HG02938 (cell line): ENCODE data around the gene SLC8B1.

Experiments used
- ATAC-seq: cut with Tn5 transposase; IDR thresholded peaks from one replicate; pipeline ENCODE4 v1.9.1; 2021; ENCODE audit warnings: mild to moderate bottlenecking, moderate library complexity; ENCODE audit not compliant: unreplicated experiment

The SLC8B1 gene

DNA sequence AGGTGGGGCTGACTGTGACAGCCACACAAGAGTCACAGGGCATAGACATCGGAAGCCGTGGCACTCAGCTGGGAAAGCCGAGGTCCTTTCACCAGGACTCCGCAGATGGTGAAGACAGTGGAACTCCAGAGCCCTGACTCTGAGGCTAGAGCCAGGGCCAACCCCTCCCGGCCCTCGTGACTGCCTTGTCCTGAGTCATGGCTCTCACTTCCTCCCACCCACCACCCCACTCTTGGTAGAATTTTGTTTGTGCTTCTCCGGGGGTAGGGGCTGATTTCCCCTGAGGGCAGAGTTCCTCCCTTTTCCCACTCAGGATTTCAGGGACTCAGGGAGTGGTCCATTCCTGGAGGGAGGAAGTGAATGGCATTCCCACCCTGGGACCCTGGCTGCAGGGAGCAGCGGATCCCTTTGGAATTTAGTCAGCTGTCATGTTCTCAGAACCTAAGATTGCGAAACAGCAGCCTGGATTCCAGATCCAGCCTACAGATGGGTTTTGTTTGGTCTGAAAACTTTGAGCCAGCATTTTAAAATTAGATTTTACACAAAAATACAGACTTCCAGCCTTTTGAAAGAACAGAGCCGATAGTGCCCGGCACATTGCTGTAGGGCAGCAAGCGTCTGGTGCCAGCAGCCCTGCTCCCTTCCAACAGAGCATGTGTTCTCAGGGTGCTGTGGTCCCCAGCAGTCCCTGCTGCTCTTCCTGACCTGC lies 62.9 kb downstream of the SLC8B1 start:
- no peak for ATAC-seq

DNA sequence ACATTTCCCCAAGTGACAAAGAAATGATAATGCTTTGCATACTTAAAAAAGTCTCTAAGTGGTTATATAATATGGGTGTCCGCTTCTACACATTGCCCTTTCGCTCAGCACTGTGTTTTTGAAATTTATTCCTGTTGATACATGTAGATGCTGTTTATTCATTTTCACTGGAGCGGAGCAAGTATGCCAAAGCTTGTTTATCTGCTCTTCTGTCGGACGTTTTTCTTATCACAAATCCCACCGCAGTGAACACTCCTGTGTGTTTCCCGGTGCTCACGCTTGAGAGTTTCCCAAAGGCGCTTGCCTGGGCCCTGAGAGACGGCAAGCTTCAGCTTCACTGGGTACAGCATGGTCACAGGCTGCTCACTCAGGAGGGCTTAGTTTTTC lies 63.5 kb downstream of the SLC8B1 start:
- ATAC-seq: no peak

- no peak for ATAC-seq
These were observed 64.2 kb downstream of the SLC8B1 start for GRCh38 chr12:113270709-113271009.

GRCh38 chr12:113269257-113269943 lies 65.5 kb downstream of the SLC8B1 start:
- ATAC-seq: no peak

- no peak for ATAC-seq
These were observed 66.3 kb downstream of the SLC8B1 start for GRCh38 chr12:113268621-113269020.

DNA sequence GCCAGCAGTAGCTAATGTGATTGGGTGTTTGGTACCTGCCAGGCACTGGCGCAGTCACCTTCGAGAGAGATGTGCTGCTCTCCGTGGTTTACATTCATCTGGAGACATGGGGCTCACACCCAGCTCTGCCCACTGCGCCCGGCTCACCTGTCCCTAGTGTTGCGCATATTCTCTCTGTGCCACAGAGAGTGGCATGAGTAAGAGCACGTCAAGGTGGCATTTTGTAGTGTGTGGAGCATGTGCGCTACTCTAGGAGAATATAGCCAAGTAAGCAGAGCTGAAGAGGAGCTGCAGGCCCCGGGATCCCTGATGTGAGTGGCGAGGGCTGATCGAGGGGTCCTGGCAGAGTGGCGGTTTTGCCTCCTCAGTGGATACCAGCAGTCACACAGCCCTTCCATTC lies 66.8 kb downstream of the SLC8B1 start:
- ATAC-seq: no peak

DNA sequence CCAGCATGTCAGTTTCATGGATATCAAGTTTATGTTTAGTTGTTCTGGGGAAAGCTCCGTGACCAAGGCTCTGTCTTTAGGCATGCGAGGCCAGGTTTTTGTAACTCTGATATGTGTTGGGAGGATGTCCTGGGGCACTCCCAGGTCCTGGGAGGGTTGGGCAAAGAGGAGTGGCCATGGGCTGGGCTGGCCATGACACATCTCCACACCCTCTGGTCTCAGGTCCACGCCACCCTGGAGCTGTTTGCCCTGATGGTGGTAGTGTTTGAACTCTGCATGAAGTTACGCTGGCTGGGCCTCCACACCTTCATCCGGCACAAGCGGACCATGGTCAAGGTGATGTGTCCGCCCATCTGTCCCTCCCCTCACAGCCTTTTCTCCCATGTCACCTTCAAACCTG lies 67.3 kb downstream of the SLC8B1 start:
- no peak for ATAC-seq

GRCh38 chr12:113266106-113266895 lies 68.6 kb downstream of the SLC8B1 start:
- no peak for ATAC-seq

DNA sequence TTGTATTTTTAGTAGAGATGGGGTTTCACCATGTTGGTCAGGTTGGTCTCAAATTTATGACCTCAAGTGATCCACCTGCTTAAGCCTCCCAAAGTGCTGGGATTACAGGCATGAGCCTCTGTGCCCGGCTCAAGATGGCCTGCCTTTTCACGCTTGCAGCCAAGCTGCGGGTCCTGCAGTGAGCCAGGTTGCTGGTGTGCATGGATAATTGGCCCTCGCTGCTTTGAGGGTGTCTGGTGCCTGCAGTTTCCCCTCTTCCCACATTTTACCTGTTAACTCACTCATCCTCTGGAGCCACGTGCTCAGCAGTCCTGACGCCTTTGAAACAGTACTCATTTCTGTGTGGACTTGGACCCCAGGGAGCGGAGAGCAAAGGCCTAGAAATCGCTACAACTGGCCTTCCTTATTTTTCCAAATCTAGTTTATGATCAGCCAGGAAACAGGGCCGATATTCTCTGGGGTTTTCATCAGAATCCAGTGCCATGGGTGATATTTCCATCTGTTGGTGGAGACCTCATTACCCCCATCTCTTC lies 71.4 kb downstream of the SLC8B1 start:
- ATAC-seq: no peak

- ATAC-seq: no peak
These were observed 72.2 kb downstream of the SLC8B1 start for GRCh38 chr12:113262710-113263109.

DNA sequence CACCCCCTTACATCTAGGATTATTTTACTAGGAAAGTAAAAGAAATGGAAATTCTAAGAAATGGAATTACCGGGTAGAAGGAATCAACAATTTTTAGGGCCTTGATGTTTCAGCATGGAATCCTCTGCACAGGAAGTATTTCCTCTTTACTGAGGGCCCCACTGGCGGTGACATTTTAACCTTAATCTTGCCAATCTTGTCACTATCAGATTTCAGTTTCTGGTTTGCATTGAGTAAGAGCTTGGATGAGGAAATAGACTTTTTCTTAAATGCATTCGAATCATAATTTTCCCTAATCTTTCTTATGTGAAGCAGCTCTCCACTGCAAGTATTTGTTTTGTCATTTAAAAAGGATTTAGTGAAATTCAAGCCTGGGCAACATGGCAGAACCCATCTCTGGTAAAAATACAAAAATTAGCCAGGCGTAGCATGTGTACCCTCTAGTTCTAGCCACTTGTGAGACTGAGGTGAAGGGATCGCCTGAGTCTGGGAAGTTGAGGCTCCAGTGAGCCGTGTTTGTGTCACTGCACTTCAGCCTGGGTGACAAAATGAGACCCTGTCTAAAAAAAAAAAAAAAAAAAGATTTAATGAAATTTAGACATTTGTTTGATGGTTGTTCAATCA lies 73.0 kb downstream of the SLC8B1 start:
- ATAC-seq: no peak

DNA sequence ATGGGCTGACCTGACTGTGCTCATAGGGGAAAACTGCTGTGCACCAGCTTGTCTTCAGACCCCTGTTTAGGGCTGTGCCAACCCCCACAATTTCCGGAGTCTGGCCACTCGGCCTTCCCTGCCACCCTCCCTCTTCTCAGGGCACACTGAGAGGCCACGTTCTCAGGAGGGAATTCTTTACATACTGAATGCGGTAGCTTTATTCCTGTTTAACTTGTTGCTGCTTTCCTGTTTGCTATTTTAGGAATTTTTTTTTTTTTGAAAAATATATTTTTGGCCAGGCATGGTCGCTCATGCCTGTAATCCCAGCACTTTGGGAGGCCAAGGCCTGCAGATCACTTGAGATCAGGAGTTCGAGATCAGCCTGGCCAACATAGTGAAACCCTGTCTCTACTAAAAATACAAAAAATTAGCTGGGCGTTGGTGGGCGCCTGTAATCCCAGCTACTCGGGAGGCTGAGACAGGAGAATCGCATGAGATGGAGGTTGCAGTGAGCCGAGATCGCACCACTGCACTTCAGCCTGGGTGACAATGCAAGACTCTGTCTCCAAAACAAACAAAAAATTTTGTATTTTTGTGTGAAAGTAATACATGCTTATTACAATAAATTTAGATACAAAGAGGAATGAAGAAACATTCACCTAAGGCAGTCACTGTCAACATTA lies 74.1 kb downstream of the SLC8B1 start:
- ATAC-seq: no peak

DNA sequence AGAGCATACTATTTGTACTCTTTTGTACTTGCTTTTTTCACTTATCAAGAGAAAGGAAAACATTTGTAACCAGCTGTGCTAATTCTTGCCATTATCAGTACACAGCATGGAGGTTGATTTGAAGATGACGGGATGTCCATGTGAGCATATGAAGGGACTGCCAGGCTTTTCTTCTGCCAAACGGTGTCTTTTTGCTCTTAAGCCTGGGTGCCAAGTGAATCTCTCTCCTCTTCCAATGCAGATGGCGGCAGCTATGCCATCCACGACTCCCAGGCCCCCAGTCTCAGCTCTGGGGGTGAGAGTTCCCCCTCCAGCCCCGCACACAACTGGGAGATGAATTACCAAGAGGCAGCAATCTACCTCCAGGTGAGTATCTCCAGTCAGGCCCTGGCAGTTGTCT lies 74.8 kb downstream of the SLC8B1 start:
- no peak for ATAC-seq

DNA sequence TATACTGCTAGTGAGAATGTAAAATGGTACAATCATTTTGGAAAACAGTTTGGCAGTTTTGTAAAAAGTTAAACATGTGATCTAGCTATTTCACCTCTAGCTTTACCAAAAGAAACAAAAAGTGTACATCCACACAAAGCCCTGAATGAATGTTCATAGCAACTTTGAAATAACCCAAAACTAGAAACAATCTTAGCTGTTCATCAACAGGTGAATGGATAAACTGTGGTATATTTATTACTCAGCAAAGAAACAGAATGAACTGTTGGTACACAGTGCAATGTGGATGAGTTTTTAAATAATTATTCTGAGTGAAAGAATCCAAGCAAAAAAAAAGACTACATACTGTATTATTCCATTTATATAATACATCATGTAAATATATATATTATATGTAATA lies 77.3 kb downstream of the SLC8B1 start:
- ATAC-seq: no peak

GRCh38 chr12:113254298-113254697 lies 80.6 kb downstream of the SLC8B1 start:
- no peak for ATAC-seq

DNA sequence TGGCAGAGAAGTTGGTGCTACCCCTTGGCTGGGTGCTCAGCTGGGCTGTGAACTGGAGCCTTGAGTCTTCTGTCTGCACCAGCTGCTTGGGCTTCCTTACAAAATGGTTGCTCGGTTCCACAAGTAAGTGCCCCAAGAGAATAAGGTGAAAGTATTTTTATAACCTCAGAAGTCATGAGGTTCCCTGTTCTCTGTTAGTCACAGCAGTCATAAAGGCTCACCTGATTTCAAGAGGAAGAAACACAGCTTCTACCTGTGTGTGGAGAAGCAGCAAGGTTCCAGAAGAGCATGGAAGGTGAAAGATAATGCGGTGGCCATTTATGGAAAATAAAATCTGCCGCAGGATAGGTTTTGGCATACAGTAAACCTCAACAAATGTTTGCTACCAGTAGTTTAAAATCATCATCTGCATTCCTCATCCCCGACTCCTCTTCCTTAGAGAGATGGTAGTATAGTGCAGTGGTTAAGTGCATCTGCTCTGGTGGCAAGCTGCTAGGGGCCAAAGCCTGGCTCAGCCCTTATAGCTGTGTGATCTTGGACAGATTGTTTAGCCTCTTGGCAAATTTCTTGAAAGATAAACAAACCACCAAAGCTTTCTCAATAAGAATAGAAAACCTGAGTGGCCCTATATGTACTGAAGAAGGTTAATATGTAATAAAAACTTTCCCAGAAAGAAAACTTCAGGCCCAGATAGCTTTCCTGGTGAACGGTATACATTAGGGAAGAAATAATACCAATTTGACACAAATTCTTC lies 81.2 kb downstream of the SLC8B1 start:
- no peak for ATAC-seq

DNA sequence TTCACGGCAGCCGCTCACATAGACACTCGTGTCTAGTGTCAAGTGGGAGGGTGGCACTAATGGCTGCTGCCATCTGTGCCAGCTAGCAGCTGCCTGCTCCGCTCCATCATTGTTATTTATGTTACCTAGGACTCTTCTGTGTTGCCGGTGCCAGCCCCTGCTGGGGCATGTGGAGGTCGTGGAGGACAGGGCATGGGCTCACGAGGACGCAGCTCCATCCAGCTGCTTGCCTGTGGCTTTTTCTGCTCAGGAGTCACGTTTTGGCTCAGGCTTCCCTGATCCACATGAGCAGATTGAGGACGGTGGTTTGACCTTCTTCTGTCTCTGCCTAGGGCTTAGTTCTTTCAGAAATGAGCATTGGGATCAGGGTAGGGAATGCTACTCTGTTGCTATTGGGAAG lies 82.4 kb downstream of the SLC8B1 start:
- ATAC-seq: no peak

- no peak for ATAC-seq
These were observed 83.4 kb downstream of the SLC8B1 start for GRCh38 chr12:113251404-113252070.

- no peak for ATAC-seq
These were observed 84.9 kb downstream of the SLC8B1 start for GRCh38 chr12:113250045-113250444.

DNA sequence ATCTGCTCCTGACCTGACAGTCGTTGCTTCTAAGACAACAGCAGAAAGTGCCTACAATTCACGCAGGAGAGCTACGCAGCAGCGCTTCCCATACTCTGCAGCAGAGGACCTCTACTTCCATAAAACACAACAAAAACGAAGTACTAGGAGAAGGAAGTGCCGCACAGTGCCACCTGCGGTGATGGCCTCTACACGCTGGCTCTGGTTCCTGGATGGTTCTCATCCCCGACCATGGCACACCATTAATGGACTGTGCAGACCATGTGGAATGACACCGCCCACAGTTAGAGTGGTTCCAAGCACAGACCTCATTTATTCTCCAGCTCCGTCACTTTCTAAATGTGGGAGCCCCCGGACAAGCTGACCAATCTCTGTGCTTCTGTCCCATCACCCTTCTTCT lies 85.4 kb downstream of the SLC8B1 start:
- ATAC-seq: no peak
